RPMI7951 (cell line): Measurements from ENCODE around the gene NDUFAF4. TPM values are rescaled to one million over a fixed set of nuclear protein-coding genes. Genes with fewer than 3 reads are reported as not detected.

Experiments
- total RNA-seq: library from RNA; depleted of rRNA; stranded (reverse); fragments of >200 nt; shearing (Covaris generic); gene quantifications from 2 replicates; pipeline ENCODE4 v1.2.3, GENCODE V29; 2014; rRNA removed

Gene NDUFAF4
- total RNA-seq, 1 experiment from 2014 or later, result 57.1 TPM

Other genes starting within 250 kb of the NDUFAF4 start
- gene GPR63, start 60.4 kb downstream of the NDUFAF4 start, total RNA-seq, result 0.24 and 0.29 TPM in 2 replicates
- gene KLHL32, start 26.8 kb upstream of the NDUFAF4 start, total RNA-seq, result not detected in 2 replicates